Transverse colon (tissue), 3 donors: ENCODE data around the gene TBX1.

Experiments used
- EP300 ChIP-seq: sonication (generic); formaldehyde crosslinking; IDR thresholded peaks from one replicate; pipeline ENCODE4 v1.6.1; 2017; ENCODE audit warnings: antibody characterized with exemption, low read depth
- POLR2A ChIP-seq: fragments of 450-650 bp; IDR thresholded peaks from one replicate; pipeline ENCODE4 v1.6.1; 2016; ENCODE audit warnings: antibody characterized with exemption, mild to moderate bottlenecking, moderate library complexity
- TF ChIP-seq, protein P1 (sequence below), 5 experiments: fragments of 200-600 bp in 3 of 5; fragments of 450-650 bp in 2 of 5; sonication (generic) in 3 of 5; IDR thresholded peaks; 1 replicate in 2 of 5; 2 replicates in 3 of 5; pipeline ENCODE4 v1.5.1; 2016 to 2017; ENCODE audit warnings: antibody characterized with exemption in 5 of 5, inconsistent platforms in 3 of 5, mild to moderate bottlenecking in 2 of 5, moderate library complexity in 1 of 5

DNA sequence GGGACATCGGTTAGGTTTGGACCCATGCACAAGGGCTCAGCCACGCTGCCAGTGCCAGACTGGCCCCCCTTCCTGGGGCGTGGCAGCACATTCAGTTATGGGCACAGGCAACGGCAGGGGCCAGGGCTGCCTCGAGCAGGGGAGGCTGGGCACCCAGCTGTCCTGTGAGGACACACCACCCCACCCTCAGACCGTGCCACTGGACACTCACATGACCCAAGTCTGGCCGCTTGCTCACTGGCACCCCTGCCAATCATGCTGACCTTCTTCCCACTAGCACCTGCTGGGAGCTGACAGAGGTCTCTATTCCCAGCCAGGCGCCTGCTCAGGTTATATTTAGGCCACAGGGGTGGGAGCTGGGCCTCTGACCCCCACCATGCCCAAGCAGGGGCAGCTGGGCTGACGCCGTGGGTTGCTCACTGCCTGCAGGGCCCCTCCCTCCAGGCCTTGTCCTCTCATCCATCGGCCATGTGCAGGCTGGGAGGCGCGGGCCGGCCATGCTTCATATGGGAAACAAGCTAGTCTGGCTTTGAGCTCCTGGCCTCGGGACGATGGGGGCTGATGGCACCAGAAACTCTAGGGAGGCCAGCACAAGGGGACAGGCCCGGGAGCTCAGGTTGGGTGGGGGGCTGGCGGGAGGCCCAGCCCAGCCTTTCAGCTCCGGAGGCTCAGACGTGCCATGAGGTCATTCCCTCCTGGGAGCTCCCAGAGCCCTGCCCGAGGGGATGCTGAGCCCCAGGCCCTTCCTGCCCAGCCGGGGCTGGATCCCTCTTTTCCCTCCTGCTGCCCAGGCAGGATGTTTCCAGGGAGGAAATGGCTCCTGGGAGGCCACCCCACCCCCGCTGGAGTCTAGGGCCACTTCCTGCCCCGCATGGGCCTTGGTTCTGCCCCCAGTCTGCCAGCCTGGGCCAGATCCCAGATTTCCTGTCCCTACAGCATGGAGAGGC lies 15.2 kb upstream of the TBX1 start:
- TF ChIP-seq, protein P1, sequence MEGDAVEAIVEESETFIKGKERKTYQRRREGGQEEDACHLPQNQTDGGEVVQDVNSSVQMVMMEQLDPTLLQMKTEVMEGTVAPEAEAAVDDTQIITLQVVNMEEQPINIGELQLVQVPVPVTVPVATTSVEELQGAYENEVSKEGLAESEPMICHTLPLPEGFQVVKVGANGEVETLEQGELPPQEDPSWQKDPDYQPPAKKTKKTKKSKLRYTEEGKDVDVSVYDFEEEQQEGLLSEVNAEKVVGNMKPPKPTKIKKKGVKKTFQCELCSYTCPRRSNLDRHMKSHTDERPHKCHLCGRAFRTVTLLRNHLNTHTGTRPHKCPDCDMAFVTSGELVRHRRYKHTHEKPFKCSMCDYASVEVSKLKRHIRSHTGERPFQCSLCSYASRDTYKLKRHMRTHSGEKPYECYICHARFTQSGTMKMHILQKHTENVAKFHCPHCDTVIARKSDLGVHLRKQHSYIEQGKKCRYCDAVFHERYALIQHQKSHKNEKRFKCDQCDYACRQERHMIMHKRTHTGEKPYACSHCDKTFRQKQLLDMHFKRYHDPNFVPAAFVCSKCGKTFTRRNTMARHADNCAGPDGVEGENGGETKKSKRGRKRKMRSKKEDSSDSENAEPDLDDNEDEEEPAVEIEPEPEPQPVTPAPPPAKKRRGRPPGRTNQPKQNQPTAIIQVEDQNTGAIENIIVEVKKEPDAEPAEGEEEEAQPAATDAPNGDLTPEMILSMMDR (IDR thresholded peaks at IDR 0.05), result no peak
- no peak for TF ChIP-seq POLR2A
- TF ChIP-seq EP300, result no peak
